Stimulated activated CD8-positive, alpha-beta memory T cell treated with anti-CD3 and anti-CD28 coated beads, Interleukin-12 subunit alpha, Interleukin-12 subunit beta, amount 100 ng/mL, for 24 hours (primary cell): ENCODE results near the gene PCLAF.
A peak's percentile ranks its signal among the peaks of the same experiment; 100 is the strongest.
"Not testable (repeated sequence)": the region's sequence is repeated elsewhere in the genome, so short reads cannot be mapped to it uniquely, and the experiment has no call there.

ENCODE experiments used
- DNase-seq: peaks from one replicate; pipeline ENCODE4 v3.0.0-alpha.2; 2020; ENCODE audit errors: extremely low read depth

Gene PCLAF, protein sequence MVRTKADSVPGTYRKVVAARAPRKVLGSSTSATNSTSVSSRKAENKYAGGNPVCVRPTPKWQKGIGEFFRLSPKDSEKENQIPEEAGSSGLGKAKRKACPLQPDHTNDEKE

DNA sequence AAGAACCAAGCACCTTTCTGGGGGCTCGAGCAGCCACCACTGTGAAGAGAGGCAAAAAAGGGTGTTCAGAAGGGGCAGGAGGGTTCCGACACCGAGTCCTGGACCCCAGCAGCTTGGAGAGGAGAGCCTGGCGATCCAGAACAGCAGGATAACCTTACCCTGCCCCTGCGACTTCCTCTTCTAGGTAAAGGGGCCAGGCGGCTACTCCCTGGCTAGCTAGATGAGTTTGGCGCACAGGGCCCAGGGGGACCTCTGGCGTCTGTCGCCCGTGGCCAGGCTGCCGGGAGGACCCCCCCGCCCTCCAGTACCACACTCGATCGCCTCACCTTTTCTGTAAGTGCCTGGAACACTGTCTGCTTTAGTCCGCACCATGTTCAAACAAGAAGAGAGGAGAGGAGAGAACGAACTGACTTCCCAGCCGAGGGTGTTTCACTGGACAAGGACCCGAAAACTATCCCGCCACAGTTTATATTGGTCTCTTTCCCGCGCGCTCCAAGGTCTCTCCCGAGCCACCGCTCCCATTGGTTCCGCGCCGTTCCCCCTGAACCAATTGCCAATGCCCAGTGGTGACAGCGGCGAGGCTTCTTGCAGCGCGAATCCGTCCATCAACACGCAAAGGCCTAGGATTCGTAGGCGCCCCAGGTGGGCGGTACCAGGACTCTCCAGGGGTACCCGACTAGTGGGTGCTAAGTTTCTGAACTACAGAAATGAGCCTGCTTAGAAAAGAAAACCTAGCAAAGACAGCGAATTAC, at the start of gene PCLAF:
TSS of gene PCLAF (minus strand) at position 442 of the 752 bp plus-strand sequence. CDS start at position 372, 70 bp downstream.
- peak; percentile 87 for DNase-seq

DNA sequence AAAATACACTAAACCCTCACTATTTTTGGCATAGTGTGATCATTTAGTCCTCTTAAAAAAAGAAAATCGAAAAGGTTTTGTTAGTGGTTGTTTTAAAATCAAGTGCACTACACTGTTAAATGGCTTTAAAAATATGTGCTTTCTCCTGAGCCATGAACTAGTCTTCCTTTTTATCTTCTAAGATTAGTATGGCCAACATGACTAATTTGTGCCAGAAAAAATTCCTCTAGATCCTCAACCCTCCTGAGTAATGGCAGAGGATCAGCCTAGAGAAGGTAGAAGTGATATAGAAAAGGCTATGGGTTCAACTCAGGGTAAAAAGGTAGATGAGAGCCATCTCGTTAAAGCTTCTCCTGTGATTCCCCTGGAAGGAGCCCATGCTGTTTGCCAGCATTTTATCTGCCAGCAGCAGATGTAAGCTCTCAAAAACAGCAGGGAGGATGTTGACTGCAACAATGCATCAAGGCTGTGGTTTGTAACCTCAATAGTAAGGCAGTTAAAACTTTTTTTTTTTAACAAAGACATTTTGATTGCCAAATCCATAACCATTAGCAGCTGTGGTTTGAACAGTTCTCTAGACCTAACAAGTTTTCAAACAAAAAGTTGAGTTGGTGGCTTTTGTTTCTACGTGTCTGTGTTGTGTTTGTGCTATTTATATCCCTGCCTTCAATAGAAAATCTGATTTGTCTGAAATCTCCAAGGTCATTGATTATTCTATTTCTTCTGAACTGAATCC, 48.9 kb upstream of the PCLAF start:
- DNase-seq = no peak

DNA sequence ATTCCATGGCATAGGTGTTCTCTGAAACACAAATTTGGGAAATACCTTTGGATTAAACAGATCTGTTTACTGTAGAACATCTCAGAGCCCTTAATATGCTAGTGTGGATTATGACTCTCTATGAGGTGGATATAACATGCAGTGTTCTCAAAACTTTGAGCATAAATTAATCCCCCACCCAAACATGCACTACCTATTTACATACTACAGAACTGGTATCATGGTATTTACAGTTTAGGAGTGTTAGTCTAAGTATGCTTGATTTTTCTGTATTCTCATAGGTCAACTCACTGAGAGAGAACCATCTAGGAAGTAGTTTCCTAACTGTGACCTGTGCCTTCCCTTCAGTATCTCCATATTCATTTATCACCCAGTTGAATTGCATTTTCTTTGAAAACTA, 48.2 kb upstream of the PCLAF start:
- no peak for DNase-seq

DNA sequence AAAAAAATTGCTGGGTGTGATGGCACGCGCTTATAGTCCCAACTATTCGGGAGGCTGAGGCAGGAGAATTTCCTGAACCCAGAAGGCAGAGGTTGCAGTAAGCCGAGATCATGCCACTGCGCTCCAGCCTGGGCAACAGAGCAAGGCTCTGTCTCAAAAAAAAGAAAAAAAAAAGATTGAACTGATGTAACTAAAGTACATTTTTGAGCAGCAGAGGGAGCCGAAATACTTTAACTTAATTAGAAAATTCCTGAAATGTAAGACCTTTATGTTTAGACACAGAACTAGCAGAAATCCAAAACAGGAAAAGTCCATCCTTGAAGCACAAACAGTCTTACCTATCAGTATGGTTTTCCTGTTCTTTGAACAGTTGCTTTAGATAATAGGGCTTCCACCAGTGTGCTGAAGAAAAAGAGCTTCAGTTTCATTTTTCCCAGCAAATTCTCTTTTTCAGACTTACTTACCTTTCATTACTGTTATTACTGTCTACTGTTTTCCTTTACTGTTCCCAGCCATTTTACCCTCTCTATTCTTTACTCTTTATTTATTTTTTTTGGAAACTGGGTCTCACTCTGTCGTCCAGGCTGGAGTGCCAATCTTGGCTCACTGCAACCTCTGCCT, 45.7 kb upstream of the PCLAF start:
- DNase-seq = no peak

DNA sequence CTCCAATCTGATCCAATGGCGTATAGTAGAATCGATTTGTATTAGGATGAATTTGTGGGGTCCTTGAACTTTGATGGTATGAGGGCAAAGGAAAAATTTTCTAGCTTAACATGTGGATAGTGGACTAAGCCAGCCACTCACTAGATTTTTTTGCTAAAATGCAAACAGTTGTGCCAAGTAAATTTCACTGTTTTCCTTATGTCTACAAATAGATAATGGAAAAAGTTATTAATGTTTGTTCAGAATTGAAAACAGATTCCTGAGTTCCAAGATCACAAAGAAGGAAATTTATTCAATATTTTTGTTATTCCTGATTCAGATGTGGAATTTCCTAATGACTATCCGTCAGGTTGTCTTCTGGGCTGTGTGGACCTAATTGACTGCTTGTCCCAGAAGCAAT, 44.0 kb upstream of the PCLAF start:
- no peak for DNase-seq

DNA sequence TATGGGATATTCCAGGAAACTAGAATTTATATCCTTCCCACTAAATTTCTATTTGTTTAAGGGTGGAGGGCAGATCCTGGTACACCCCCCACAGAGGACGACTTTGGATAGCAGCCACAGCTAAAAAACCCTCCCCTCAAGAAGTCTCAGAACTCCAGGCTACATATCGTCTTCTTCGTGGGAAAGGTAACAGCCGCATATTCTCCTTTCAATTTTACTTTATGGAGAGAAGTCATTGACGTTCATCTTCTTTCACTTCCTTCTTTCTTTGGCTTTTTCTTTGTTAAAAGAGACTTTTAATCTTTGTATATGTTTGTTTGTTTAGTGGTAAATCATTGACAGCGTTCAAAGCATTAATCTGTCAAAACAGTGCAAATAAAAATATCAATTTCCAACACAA, 42.7 kb upstream of the PCLAF start:
- no peak for DNase-seq

DNA sequence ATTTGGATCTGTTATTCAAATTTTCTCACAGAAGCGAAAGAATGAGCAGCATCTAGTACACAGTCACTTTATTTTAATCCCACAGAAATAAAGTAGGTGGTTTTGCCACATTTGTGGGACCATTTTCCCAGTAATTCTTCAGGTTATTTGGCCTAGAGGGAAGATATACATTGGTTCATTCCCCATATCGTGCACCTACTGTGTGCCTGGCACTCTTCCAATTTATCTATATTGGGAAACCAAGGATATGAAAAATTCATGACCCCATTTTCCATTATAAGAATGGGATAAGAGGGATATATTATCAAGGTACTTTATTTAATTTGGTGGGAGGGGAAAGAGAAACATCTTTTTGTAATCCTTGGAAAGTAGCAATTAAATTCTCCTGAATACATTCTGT, 41.5 kb upstream of the PCLAF start:
- DNase-seq = no peak

DNA sequence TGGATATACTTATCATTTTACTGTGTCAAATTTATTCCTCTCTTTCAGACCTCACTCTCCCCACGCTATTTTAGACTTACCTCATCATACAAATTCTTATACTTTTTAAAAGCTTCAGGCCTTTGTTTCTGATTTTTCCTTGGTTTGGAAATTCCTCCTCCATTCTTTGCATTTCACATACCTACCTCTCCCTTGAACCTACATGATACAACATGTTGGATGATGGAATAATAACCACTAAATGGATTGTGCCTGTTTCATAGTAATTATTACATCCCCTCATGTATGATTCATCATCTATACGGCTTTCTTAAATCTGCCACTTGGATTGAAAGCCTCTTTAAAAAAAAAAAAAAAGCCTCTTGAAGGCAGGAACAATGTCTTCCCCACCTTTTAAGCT, 31.0 kb upstream of the PCLAF start:
- no peak for DNase-seq

DNA sequence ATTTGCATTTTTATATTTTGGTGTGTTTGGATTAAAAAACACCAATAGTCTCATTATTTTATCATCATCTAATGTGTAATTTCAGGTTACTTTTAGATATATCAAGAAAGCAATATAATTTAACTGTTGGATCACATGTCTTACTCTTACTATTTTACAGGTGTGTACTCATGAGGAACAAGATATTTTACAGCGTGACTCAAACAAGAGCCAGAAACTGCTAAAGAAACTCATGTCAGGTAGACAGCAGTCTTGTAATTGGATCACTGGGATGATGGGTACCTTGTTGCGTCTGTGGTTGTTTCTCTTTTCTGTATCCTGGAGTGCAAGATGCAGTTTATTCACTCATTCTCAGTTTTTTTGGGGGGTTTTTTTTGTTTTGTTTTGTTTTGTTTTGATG, 19.3 kb upstream of the PCLAF start:
- DNase-seq = no peak

DNA sequence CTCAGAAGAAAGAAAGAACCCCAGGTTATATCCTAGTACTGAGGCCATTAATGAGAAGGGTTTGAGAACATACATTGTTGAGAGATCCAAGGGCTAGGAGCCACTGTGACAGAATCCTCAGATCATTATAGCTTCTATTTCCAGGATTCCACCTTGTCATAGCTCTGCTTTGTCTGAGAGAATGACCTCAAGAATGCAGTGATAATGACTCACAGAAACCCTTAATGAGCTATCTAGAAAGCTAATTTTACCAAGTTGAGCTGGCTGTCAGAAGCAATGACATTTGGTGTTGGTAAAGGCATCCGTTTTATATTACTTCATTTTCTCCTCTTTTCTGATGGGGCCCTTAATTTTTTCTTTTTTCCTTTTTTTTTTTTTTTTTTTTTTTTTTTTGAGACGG, 17.3 kb upstream of the PCLAF start:
- DNase-seq = no peak

DNA sequence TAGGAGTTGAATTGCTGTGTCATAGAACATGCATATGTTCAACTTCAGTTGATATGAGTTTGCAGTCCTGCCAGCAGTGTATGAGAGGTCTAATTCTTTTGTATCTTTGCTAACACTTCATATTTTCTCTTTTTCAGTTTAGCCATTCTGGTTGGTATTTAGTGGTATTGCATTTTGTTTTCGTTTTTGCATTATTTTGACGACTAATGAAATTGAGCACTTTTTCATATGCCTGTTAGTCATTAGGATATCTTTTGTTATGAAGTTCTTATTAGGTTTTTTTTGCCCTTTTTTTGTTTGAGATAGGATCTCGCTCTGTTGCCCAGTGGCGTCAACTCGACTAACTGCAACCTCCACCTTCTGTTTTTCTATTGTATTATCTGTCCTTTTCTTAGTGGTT, 15.5 kb upstream of the PCLAF start:
- no peak for DNase-seq

DNA sequence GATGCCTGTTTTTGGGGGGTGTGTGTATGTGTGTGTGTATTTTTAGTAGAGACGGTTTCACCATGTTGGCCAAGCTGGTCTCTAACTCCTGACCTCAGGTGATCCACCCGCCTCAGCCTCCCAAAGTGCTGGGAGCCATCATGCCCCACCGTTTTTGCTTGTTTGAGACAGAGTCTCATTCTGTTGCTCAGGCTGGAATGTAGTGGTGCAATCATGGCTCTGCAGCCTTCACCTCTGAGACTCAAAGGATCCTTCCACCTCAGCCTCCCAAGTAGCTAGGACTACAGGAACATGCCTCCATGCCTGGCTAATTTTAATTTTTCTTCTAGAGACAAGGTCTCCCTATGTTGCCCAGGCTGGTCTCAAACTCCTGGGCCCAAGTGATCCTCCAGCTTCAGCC, 11.2 kb upstream of the PCLAF start:
- DNase-seq = not testable (repeated sequence)

DNA sequence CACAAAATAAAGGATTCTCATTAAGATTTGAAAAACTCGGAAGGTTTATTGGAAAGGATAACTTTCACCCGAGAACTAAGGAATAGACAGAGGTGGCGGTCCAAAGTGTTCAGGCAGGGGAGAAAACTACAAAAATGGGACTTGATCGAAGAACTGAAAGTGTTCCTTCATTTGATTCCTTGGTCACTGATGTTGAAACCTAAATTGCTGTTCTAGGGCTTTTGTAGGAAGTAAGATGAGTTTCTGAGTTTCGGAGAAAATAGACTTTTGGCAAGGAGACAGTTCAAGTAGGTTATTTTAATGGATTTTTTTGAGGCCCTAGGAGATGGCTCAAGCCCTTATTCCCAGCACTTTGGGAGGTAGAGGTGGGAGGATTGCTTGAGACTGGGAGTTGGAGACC, 7.8 kb upstream of the PCLAF start:
- no peak for DNase-seq

DNA sequence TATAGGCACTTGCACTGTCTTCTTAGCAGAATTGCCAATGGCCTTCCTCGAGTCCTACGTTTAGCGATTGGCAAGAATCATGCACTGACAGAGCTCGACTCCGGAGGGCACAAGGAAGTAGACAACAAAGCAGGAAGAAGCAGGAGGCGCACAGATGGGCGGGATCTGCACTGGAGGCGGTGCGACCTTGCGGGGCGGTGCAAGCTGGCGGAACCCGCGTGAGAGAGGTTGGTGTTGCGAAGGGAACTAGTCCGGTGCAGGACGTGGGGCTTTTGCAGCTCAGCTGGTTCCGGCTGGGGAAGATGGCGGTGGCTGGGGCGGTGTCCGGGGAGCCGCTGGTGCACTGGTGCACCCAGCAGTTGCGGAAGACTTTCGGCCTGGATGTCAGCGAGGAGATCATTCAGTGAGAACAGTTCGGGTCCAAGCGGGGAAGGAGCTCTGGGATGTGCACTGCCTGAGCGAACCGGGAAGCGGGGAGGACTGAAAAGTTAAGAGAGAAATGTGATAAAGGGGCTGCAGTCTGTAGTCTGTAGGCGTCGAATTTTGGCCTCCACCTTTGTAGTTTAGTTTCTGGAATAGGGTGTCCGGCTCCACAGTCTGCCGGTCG, 6.4 kb upstream of the PCLAF start, which contains the start of gene TRIP4:
TSS of gene TRIP4 (plus strand) at position 275 of the 607 bp plus-strand sequence. CDS start at position 303, 28 bp downstream.
- DNase-seq = peak; percentile 88

DNA sequence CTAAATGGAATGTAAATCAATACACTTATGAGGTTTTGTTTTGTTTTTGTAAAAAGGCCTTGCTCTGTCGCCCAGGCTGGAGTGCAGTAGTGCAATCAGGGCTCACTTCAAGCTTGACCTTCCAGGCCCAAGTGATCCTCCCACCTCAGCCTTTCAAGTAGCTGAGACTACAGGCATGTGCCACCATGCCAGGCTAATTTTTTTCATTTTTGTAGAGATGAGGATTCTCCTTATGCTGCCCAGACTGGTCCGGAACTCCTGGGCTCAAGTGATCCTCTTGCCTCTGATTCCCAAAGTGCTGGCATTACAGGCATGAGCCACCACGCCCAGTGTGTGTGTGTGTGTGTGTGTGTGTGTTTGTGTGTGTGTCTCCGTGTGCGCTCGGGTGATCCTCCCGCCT, 5.0 kb upstream of the PCLAF start:
- no peak for DNase-seq

DNA sequence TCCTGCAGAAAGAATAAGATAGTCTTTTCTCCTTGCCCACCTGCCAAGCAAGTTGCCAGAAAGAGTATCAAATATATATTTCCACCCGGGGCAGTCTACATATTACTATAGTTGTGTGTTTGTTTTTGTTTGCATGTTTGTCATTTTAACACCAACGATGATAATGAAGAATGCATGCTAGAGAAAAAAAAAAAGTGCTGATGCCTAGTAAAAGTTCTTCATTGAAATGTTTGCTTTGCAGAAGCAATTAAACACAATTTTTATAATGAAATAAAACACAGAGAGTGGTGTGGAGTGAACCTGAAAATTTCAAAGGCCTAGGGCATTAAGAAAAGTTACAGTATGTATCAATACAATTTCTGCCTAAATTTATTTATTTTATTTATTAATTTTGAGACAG, 2.5 kb upstream of the PCLAF start:
- no peak for DNase-seq

DNA sequence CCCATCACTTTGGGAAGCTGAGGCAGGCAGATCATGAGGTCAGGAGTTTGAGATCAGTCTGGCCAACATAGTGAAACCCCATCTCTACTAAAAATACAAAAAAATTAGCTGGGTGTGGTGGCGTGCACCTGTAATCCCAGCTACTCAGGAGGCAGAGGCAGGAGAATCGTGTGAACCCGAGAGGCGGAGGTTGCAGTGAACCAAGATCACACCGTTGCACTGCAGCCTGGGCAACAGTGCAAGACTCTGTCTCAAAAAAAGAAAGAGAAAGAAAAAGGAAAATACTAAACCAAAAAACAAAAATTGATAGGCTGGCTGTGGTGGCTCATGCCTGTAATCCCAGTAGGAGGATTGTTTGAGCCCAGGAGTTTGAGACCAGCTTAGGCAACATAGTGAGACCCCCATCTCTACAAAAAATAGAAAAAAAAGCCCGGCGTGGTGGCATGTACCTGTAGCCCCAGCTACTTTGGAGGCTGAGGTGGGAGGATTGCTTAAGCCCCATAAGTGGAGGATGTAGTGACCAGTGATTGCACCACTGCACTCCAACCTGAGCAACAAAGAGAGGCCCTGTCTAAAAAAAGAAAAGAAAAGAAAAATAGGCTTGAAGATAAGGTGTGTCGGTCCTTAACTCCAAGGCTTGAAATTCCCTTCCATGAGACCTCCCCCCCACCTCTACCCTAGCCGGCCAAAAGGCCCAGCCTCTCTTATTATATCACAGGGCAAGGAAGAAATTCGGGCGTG, 941 bp downstream of the PCLAF start:
- DNase-seq = not testable (repeated sequence)

DNA sequence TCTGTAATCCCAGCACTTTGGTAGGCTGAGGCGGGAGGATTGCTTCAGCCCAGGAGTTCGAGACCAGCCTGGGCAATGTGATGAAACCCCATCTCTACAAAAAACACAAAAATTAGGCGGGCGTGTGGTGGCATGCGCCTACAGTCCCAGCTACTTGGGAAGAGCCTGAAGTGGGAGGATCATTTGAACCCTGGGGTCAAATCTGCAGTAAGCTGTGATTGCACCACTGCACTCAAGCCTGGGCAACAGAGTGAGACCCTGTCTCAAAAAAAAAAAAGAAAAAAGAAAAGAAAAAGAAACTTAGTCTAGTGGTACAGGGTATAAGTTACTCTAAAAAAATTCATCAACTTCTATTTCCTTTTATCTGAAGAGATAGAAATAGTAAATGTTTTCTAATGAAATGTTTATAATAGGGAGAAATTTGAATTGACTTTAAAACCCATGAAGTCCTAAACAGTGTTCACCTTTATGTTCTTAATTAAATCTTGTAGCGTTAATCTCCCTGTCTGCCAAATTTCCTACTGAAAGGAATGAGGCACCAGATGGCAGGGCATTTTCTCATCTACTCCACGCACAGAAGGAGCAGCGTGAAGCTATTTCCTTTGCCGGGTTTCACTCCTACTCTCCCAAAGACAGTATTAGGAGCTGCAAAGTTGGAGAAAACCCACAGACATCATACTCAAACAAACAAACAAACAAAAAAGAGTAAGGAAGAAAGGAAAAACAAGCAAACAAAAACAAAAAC, 1.9 kb downstream of the PCLAF start:
- DNase-seq = no peak

DNA sequence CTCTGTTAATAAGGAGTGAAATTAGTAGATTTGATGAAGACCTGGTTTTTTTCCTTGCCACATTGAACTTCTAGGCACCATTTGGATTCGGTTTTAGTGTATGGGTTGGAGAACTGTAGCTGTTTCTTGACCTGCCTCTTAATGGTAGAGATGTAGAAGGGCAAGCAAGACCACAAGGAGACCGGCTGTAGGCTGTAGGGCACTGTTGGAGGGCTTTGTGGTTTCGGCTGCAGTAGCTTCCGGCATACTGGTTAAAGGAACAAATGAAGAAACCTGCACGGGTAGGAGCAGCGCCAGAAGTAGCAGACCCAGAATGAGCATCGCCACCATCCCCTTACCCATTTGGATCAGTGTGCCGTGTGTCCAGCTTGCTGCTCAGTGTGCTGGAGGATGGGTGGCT, 7.9 kb downstream of the PCLAF start:
- no peak for DNase-seq

DNA sequence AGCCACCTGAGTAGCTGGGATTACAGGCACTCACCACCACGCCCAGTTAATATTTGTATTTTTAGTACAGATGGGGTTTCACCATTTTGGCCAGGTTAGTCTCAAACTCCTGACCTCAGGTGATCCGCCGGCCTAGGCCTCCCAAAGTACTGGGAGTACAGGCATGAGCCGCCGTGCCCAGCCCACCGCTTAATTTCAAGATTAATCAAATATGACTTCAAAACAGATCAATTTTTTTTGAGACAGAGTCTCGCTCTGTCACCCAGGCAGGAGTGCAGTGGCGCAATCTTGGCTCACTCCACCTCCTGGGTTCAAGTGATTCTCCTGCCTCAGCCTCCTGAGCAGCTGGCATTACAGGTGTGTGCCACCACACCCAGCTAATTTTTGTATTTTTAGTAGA, 9.9 kb downstream of the PCLAF start:
- not testable (repeated sequence) for DNase-seq
